MM.1S (cell line): Measurements from ENCODE around the gene GRAP.

ENCODE experiments used
- EZH2phosphoT487 ChIP-seq: fragments of 300-600 bp; sonication (generic); IDR thresholded peaks from 2 replicates; pipeline ENCODE4 v1.6.1; 2018; ENCODE audit warnings: antibody characterized with exemption, low read length
- TF ChIP-seq, protein P1 (sequence below): fragments of 300-600 bp; sonication (generic); IDR thresholded peaks from 2 replicates; pipeline ENCODE4 v1.5.1; 2016; ENCODE audit warnings: antibody characterized with exemption, low read length, mixed read lengths

DNA sequence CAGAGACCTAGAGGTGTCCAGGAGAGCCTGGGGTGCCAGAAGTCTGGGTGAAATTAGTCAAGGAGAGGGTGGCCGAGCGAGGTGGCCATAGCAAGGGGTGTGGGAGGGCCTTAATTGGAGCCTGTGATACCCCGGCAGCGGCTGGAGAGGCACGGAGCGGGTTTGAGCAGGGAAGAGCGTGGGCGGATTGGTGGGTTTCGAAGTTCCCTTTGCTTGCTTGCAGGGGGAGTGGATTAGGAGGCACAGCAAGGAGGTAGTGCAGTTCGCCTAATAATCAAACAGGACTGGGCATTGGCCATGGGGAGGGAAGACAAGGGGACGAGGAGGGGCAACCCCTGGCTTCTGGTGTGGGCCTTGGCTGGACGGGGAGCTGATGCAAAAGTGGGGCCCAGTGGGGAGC lies 36.8 kb downstream of the GRAP start:
- TF ChIP-seq, protein P1, sequence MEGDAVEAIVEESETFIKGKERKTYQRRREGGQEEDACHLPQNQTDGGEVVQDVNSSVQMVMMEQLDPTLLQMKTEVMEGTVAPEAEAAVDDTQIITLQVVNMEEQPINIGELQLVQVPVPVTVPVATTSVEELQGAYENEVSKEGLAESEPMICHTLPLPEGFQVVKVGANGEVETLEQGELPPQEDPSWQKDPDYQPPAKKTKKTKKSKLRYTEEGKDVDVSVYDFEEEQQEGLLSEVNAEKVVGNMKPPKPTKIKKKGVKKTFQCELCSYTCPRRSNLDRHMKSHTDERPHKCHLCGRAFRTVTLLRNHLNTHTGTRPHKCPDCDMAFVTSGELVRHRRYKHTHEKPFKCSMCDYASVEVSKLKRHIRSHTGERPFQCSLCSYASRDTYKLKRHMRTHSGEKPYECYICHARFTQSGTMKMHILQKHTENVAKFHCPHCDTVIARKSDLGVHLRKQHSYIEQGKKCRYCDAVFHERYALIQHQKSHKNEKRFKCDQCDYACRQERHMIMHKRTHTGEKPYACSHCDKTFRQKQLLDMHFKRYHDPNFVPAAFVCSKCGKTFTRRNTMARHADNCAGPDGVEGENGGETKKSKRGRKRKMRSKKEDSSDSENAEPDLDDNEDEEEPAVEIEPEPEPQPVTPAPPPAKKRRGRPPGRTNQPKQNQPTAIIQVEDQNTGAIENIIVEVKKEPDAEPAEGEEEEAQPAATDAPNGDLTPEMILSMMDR: no peak
- TF ChIP-seq EZH2phosphoT487: no peak
